Right lobe of liver (tissue), 4 donors: Measurements from ENCODE around the gene ADAM30.
"Not testable (repeated sequence)": the region's sequence is repeated elsewhere in the genome, so short reads cannot be mapped to it uniquely, and the experiment has no call there.

Source experiments
- CTCF ChIP-seq, 4 donors: fragments of 200-600 bp in 3 of 4; fragments of 450-650 bp in 1 of 4; IDR thresholded peaks; one replicate each; pipeline versions ENCODE4 v1.5.1 to v1.8.0; 2016 to 2022; ENCODE audit warnings: antibody characterized with exemption in 4 of 4, mild to moderate bottlenecking in 2 of 4
- POLR2A ChIP-seq: fragments of 450-650 bp; IDR thresholded peaks from one replicate; pipeline ENCODE4 v1.6.1; 2017; ENCODE audit warnings: antibody characterized with exemption, mild to moderate bottlenecking
- donor health status: DM: no; HTN: no; CAD: no.
- donor health status: DM: no; HTN: no; CAD: no.
- donor health status: DM: no; HTN: yes; CAD: no.

GRCh38 chr1:119858556-119859214, 37.6 kb downstream of the ADAM30 start:
- not testable (repeated sequence) for TF ChIP-seq CTCF (IDR thresholded peaks at IDR 0.05); POLR2A
